Stimulated activated CD4-positive, alpha-beta T cell treated with anti-CD3 and anti-CD28 coated beads, Interleukin-12 subunit alpha, Interleukin-12 subunit beta, amount 100 ng/mL, for 48 hours (primary cell): ENCODE measurements around the gene OXLD1.
"Not testable (repeated sequence)": the region's sequence is repeated elsewhere in the genome, so short reads cannot be mapped to it uniquely, and the experiment has no call there.

ENCODE experiments used
- DNase-seq, 3 donors: peaks; one replicate each; pipeline ENCODE4 v3.0.0-alpha.2; 2020; ENCODE audit warnings: low read depth in 2 of 3, low spot score in 1 of 3

OXLD1 gene

DNA sequence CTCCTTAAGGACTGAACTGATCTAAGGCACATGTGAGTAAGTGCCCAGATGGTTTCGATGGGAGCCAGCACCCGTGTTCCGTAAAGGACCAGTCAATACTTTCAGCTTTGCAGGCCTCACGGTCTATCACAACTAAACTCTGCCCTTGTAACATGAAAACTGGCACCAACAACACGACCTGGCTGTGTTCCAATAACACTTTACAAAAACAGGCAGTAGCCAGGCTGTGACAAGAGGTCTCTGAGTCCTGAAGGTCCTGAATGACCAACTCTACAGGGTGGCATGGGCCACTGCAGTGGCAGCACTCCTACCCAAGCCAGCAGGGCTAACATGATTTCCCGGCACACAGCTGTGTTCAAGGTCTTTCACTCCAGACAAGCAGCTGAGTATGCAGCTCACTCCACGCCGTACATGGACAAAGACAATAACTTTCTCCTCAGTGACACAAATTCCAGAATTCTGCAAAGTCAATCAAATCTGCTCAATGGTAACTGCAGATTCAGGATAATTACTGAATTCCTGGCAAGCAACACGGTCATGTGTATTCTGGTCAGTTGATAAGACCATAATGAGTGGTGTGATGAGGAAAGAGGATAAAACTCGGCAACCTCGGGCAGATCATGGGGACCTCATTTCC lies 44.8 kb downstream of the OXLD1 start:
- DNase-seq = no peak

- not testable (repeated sequence) for DNase-seq
These were observed 48.1 kb downstream of the OXLD1 start for GRCh38 chr17:81618307-81618706.

- DNase-seq = no peak
These were observed 49.5 kb downstream of the OXLD1 start for GRCh38 chr17:81616877-81617276.

GRCh38 chr17:81615401-81615930 lies 50.9 kb downstream of the OXLD1 start:
- DNase-seq = no peak
